Activated CD4-positive, alpha-beta T cell treated with anti-CD3 and anti-CD28 coated beads, Interleukin-2, amount 50 U/mL, for 4 hours (primary cell): Measurements from ENCODE around the gene HTRA3.

Source experiments
- DNase-seq, 2 experiments: peaks; one replicate each; pipeline ENCODE4 v3.0.0-alpha.2; 2020

HTRA3 gene

GRCh38 chr4:8235224-8235623 lies 34.3 kb upstream of the HTRA3 start:
- no peak for DNase-seq

GRCh38 chr4:8235686-8236085 lies 33.9 kb upstream of the HTRA3 start:
- DNase-seq, result no peak

- DNase-seq, result no peak
These were observed 33.2 kb upstream of the HTRA3 start for GRCh38 chr4:8236106-8236919.

- no peak for DNase-seq
These were observed 32.7 kb upstream of the HTRA3 start for GRCh38 chr4:8236920-8237195.

GRCh38 chr4:8237256-8237989 lies 32.1 kb upstream of the HTRA3 start:
- DNase-seq, result no peak

- DNase-seq, result no peak
These were observed 31.5 kb upstream of the HTRA3 start for GRCh38 chr4:8238036-8238511.

- DNase-seq, result no peak
These were observed 31.0 kb upstream of the HTRA3 start for GRCh38 chr4:8238515-8239053.

- no peak for DNase-seq
These were observed 30.3 kb upstream of the HTRA3 start for GRCh38 chr4:8239226-8239625.

- DNase-seq, result no peak
These were observed 29.9 kb upstream of the HTRA3 start for GRCh38 chr4:8239661-8240060.

GRCh38 chr4:8240211-8241041 lies 29.1 kb upstream of the HTRA3 start:
- no peak for DNase-seq

GRCh38 chr4:8241211-8241779 lies 28.3 kb upstream of the HTRA3 start:
- no peak for DNase-seq

- DNase-seq, result peak; percentile 72 to 75
These were observed 27.5 kb upstream of the HTRA3 start for GRCh38 chr4:8241895-8242696.

GRCh38 chr4:8242782-8243560 lies 26.6 kb upstream of the HTRA3 start:
- no peak for DNase-seq

- no peak for DNase-seq
These were observed 25.4 kb upstream of the HTRA3 start for GRCh38 chr4:8244001-8244757.

- DNase-seq, result no peak
These were observed 24.6 kb upstream of the HTRA3 start for GRCh38 chr4:8244931-8245460.

- no peak for DNase-seq
These were observed 23.4 kb upstream of the HTRA3 start for GRCh38 chr4:8245884-8246833.

- DNase-seq, result no peak
These were observed 22.3 kb upstream of the HTRA3 start for GRCh38 chr4:8247047-8247930.

- no peak for DNase-seq
These were observed 21.5 kb upstream of the HTRA3 start for GRCh38 chr4:8248091-8248490.
